Measurements from ENCODE around the gene PAK1.
A peak's percentile ranks its signal among the peaks of the same experiment; 100 is the strongest.

The PAK1 gene

GRCh38 chr11:77446911-77447629 lies 26.8 kb downstream of the PAK1 start:
- DNase-seq (ENCODE audit: insufficient read length, low spot score) (no peak), FAIRE-seq (no peak)
- TF ChIP-seq SPI1 (IDR thresholded peaks at IDR 0.05; ENCODE audit: low read depth, low read length), result no peak
- no peak for TF ChIP-seq POU2F2 (IDR thresholded peaks at IDR 0.05; ENCODE audit: low read depth, low read length)
- no peak for TF ChIP-seq PAX5 (IDR thresholded peaks at IDR 0.05; ENCODE audit: insufficient read depth, low read length, severe bottlenecking)
- no peak for TF ChIP-seq TAF1 (IDR thresholded peaks at IDR 0.05; ENCODE audit: low read depth, low read length)
- no peak for TF ChIP-seq POLR2A (IDR thresholded peaks at IDR 0.05; ENCODE audit: low read depth, low read length)
- no peak for TF ChIP-seq POLR2AphosphoS5 (IDR thresholded peaks at IDR 0.05; ENCODE audit: low read depth, low read length)

- no peak for TF ChIP-seq SPI1 (IDR thresholded peaks at IDR 0.05; ENCODE audit: low read depth, low read length)
- no peak for FAIRE-seq
- no peak for DNase-seq (ENCODE audit: insufficient read length, low spot score)
Observed at GRCh38 chr11:77444261-77444660, 29.6 kb downstream of the PAK1 start.

DNA sequence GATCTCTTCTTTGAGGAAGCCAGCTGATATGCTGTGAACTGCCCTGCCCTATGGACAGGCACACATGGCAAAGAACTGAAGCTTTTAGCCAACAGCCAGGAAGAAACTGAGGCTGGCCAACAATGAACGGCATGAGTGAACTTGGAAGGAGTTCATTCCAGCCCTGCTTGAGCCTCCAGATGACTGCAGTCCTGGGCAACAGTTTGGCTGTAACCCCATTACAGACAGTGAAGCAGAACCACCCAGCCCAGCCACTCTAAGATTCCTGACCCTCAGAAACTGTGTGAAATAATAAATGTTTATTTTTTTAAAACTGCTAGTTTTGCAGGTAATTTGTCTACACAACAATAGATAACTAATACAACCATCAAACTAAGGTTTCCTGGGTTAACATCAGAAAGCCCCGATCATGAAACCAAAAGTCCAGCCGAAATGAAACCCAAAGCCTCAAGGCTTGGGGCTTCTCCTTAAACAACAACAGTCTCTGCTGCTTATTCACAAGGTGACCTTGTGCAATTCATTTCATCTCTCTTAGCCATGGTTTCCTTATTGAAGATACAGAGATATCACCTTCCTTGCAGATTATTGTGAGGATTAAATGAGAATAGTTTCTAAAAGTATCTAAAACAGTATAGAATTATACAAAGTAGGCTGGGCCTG lies 31.4 kb downstream of the PAK1 start:
- no peak for FAIRE-seq
- no peak for DNase-seq (ENCODE audit: insufficient read length, low spot score)
- TF ChIP-seq POLR2AphosphoS5 (IDR thresholded peaks at IDR 0.05; ENCODE audit: low read depth, low read length) (no peak), PAX5 (IDR thresholded peaks at IDR 0.05; ENCODE audit: insufficient read depth, low read length, severe bottlenecking) (no peak), POU2F2 (IDR thresholded peaks at IDR 0.05; ENCODE audit: low read depth, low read length) (no peak), POLR2A (IDR thresholded peaks at IDR 0.05; ENCODE audit: low read depth, low read length) (no peak), SPI1 (IDR thresholded peaks at IDR 0.05; ENCODE audit: low read depth, low read length) (peak; percentile 7; the same call in 1 of the 2 replicates)

DNA sequence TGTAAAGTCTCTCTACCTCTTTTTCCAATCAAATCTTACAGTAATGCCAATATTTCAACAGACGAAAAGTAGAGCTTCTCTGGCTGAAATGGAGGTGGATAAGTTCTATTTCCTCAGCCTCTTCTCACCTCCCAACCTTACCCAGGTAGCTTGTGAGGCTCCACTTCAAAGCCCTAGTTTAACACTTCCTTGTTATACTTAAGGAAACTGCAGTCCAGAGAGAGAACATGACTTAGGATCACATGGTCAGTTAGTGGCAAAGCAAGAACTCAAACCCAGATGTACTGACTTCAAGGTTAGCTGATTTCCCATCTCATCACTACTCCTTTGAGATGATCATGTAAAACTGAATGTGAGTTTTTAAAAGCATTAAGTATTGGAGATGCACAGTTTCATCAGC lies 32.5 kb downstream of the PAK1 start:
- TF ChIP-seq PAX5 (IDR thresholded peaks at IDR 0.05; ENCODE audit: insufficient read depth, low read length, severe bottlenecking) (no peak), POLR2A (IDR thresholded peaks at IDR 0.05; ENCODE audit: low read depth, low read length) (no peak), POLR2AphosphoS5 (IDR thresholded peaks at IDR 0.05; ENCODE audit: low read depth, low read length) (no peak), POU2F2 (IDR thresholded peaks at IDR 0.05; ENCODE audit: low read depth, low read length) (no peak), SPI1 (IDR thresholded peaks at IDR 0.05; ENCODE audit: low read depth, low read length) (no peak), TAF1 (IDR thresholded peaks at IDR 0.05; ENCODE audit: low read depth, low read length) (no peak)
- FAIRE-seq (peak; percentile 77), DNase-seq (ENCODE audit: insufficient read length, low spot score) (no peak)

- TF ChIP-seq PAX5 (IDR thresholded peaks at IDR 0.05; ENCODE audit: insufficient read depth, low read length, severe bottlenecking) (no peak), POU2F2 (IDR thresholded peaks at IDR 0.05; ENCODE audit: low read depth, low read length) (no peak)
- FAIRE-seq, result peak; percentile 5
- no peak for DNase-seq (ENCODE audit: insufficient read length, low spot score)
Observed at GRCh38 chr11:77440678-77441077, 33.2 kb downstream of the PAK1 start.

DNA sequence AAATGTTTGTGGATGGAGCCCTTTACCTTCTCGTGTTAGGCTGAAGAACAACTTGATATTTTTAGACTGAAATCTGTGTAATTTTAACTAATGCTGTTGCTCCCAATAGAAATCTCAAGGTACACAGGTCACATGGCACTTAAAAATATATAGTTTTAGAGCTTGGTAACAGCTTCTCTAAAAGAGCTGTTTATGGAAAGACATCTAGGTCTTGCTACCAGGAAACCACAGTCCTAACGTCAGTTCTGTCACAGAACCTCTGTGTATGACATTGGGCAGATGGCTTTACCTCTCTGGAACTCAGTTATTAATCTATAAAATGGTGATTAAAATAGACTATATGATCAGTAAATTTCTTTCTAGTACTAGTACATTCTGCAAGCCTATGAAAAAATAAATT lies 35.4 kb downstream of the PAK1 start:
- DNase-seq (ENCODE audit: insufficient read length, low spot score) (no peak), FAIRE-seq (no peak)
- TF ChIP-seq SPI1 (IDR thresholded peaks at IDR 0.05; ENCODE audit: low read depth, low read length) (no peak), PAX5 (IDR thresholded peaks at IDR 0.05; ENCODE audit: insufficient read depth, low read length, severe bottlenecking) (no peak), POLR2AphosphoS5 (IDR thresholded peaks at IDR 0.05; ENCODE audit: low read depth, low read length) (no peak)

- TF ChIP-seq POU2F2 (IDR thresholded peaks at IDR 0.05; ENCODE audit: low read depth, low read length), result no peak
- no peak for TF ChIP-seq SPI1 (IDR thresholded peaks at IDR 0.05; ENCODE audit: low read depth, low read length)
- no peak for TF ChIP-seq PAX5 (IDR thresholded peaks at IDR 0.05; ENCODE audit: insufficient read depth, low read length, severe bottlenecking)
- TF ChIP-seq TAF1 (IDR thresholded peaks at IDR 0.05; ENCODE audit: low read depth, low read length), result no peak
- TF ChIP-seq POLR2AphosphoS5 (IDR thresholded peaks at IDR 0.05; ENCODE audit: low read depth, low read length), result no peak
- TF ChIP-seq POLR2A (IDR thresholded peaks at IDR 0.05; ENCODE audit: low read depth, low read length), result no peak
- FAIRE-seq (no peak), DNase-seq (ENCODE audit: insufficient read length, low spot score) (no peak)
Observed at GRCh38 chr11:77436969-77437368, 36.9 kb downstream of the PAK1 start.

DNA sequence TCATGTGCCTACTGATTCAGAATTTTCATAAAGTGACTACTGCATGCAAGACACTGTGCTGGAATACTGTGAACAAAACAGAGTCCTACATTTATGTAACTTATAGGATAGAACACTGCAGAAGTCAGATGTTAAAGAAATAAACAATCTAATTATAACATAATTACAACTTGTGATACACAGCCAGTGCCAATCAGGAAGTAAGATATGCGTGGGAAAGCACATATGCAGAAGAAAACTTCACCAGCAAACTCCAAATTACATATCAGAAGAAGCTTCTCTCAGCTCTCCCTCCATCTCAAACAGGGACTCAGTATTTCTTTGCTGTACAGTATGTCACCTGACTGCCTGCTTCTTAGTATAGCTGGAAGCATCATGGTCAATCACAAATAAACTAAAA lies 37.4 kb downstream of the PAK1 start:
- FAIRE-seq, result peak; percentile 72
- DNase-seq (ENCODE audit: insufficient read length, low spot score), result no peak
- TF ChIP-seq POU2F2 (IDR thresholded peaks at IDR 0.05; ENCODE audit: low read depth, low read length) (no peak), SPI1 (IDR thresholded peaks at IDR 0.05; ENCODE audit: low read depth, low read length) (no peak), POLR2A (IDR thresholded peaks at IDR 0.05; ENCODE audit: low read depth, low read length) (no peak), PAX5 (IDR thresholded peaks at IDR 0.05; ENCODE audit: insufficient read depth, low read length, severe bottlenecking) (no peak)

DNA sequence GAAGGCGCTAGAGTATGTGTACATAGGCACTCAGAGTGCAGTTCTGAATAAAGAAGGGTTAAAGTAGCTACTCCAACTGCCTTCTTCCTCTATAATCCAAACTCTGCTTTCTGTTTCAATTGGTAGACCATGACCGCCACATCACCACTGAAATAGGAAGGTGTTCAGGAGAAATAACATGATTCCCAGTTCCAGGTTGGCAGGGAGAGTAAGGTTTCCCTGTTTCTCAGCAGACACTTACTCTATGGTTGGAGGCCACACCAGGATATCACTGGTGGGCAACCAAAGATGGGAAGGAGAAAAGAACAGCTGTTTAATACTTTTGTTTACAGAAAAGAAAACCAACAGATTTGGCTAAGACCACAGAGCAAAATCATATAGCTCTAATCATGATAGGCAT lies 37.9 kb downstream of the PAK1 start:
- 0 out of 2 replicates have a peak, but pooled peaks have one; percentile 1 for TF ChIP-seq SPI1 (IDR thresholded peaks at IDR 0.05; ENCODE audit: low read depth, low read length)
- TF ChIP-seq POU2F2 (IDR thresholded peaks at IDR 0.05; ENCODE audit: low read depth, low read length), result no peak
- DNase-seq (ENCODE audit: insufficient read length, low spot score), result no peak

GRCh38 chr11:77431813-77432212 lies 42.1 kb downstream of the PAK1 start:
- FAIRE-seq (peak; percentile 51), DNase-seq (ENCODE audit: insufficient read length, low spot score) (no peak)
- no peak for TF ChIP-seq PAX5 (IDR thresholded peaks at IDR 0.05; ENCODE audit: insufficient read depth, low read length, severe bottlenecking)
- no peak for TF ChIP-seq TAF1 (IDR thresholded peaks at IDR 0.05; ENCODE audit: low read depth, low read length)
- no peak for TF ChIP-seq SPI1 (IDR thresholded peaks at IDR 0.05; ENCODE audit: low read depth, low read length)
- no peak for TF ChIP-seq POU2F2 (IDR thresholded peaks at IDR 0.05; ENCODE audit: low read depth, low read length)
- no peak for TF ChIP-seq POLR2A (IDR thresholded peaks at IDR 0.05; ENCODE audit: low read depth, low read length)
- no peak for TF ChIP-seq POLR2AphosphoS5 (IDR thresholded peaks at IDR 0.05; ENCODE audit: low read depth, low read length)

More for the DNA sequence above, 37.9 kb downstream of the PAK1 start:
- no peak for FAIRE-seq
